WERI-Rb-1 (cell line): ENCODE results near the gene JDP2.

Source experiments
- DNase-seq: peaks from one replicate; pipeline ENCODE4 v3.0.0-alpha.2; 2020
- H3K27ac ChIP-seq: fragments of 250-450 bp; sonication (Bioruptor Pico); 2 replicates; pipeline ENCODE4 v1.5.1; 2020; ENCODE audit warnings: mild to moderate bottlenecking, moderate library complexity
- H3K27me3 ChIP-seq: fragments of 250-450 bp; sonication (Bioruptor Pico); 2 replicates; pipeline ENCODE4 v1.5.1; 2021; ENCODE audit warnings: mild to moderate bottlenecking, low read depth, moderate library complexity; ENCODE audit not compliant: insufficient read depth, severe bottlenecking
- H3K36me3 ChIP-seq: fragments of 250-450 bp; sonication (Bioruptor Pico); 2 replicates; pipeline ENCODE4 v1.5.1; 2020; ENCODE audit warnings: mild to moderate bottlenecking, moderate library complexity
- H3K4me3 ChIP-seq: 2 replicates; pipeline ENCODE4 v1.5.1; 2011; ENCODE audit warnings: low read depth, mild to moderate bottlenecking, control low read depth, low read length
- H3K9me3 ChIP-seq: fragments of 250-450 bp; sonication (Bioruptor Pico); 2 replicates; pipeline ENCODE4 v1.5.1; 2021; ENCODE audit warnings: mild to moderate bottlenecking, moderate library complexity; ENCODE audit not compliant: severe bottlenecking
- CTCF ChIP-seq: IDR thresholded peaks from 2 replicates; pipeline ENCODE4 v1.5.1; 2011; ENCODE audit warnings: low read depth, mild to moderate bottlenecking, control low read depth, inconsistent platforms, low read length

JDP2 gene

GRCh38 chr14:75434138-75434889, 6.5 kb downstream of the JDP2 start:
- no peak overlapping the region for H3K27ac ChIP-seq
- H3K36me3 ChIP-seq, result no peaks in the 10 kb centered on the region

GRCh38 chr14:75434890-75435248, 7.0 kb downstream of the JDP2 start:
- Histone ChIP-seq H3K27me3 (no peaks in the 10 kb centered on the region), H3K27ac (no peak overlapping the region), H3K36me3 (no peaks in the 10 kb centered on the region; the same call in 1 of the 2 replicates), H3K9me3 (no peaks in the 10 kb centered on the region), H3K4me3 (no peak overlapping the region)
- no peak for TF ChIP-seq CTCF
- DNase-seq, result no peak

More at GRCh38 chr14:75434138-75434889, 6.5 kb downstream of the JDP2 start:
- no peak for DNase-seq
- Histone ChIP-seq H3K27me3 (no peaks in the 10 kb centered on the region), H3K9me3 (no peaks in the 10 kb centered on the region), H3K4me3 (no peak overlapping the region)
- no peak for TF ChIP-seq CTCF

GRCh38 chr14:75435473-75435872, 7.7 kb downstream of the JDP2 start:
- TF ChIP-seq CTCF, result no peak
- no peaks in the 10 kb centered on the region; the same call in 1 of the 2 replicates for H3K36me3 ChIP-seq
- DNase-seq, result no peak
- no peak overlapping the region for H3K4me3 ChIP-seq
- no peaks in the 10 kb centered on the region for H3K9me3 ChIP-seq
- H3K27me3 ChIP-seq, result no peaks in the 10 kb centered on the region
- no peak overlapping the region for H3K27ac ChIP-seq

GRCh38 chr14:75437201-75438143, 9.7 kb downstream of the JDP2 start:
- no peak for TF ChIP-seq CTCF
- no peaks in the 10 kb centered on the region for H3K9me3 ChIP-seq
- no peak overlapping the region for H3K27ac ChIP-seq
- no peak overlapping the region for H3K4me3 ChIP-seq
- DNase-seq, result no peak
- H3K27me3 ChIP-seq, result no peaks in the 10 kb centered on the region
- H3K36me3 ChIP-seq, result no peaks in the 10 kb centered on the region; the same call in 1 of the 2 replicates

GRCh38 chr14:75438486-75439080, 10.8 kb downstream of the JDP2 start:
- no peak overlapping the region for H3K4me3 ChIP-seq
- H3K27ac ChIP-seq, result no peak overlapping the region
- TF ChIP-seq CTCF, result no peak
- H3K9me3 ChIP-seq, result no peaks in the 10 kb centered on the region
- H3K27me3 ChIP-seq, result no peaks in the 10 kb centered on the region
- DNase-seq, result no peak
- no peaks in the 10 kb centered on the region; the same call in 1 of the 2 replicates for H3K36me3 ChIP-seq
